CD4-positive, alpha-beta T cell treated with Interleukin-15 for 1 hour (primary cell): ENCODE measurements around the gene NAGLU.

Source experiments
- DNase-seq: peaks from one replicate; pipeline ENCODE4 v3.0.0-alpha.2; 2020

Gene NAGLU

GRCh38 chr17:42565523-42566214, 29.6 kb downstream of the NAGLU start:
- no peak for DNase-seq

GRCh38 chr17:42566215-42566882, 30.3 kb downstream of the NAGLU start:
- no peak for DNase-seq

GRCh38 chr17:42566883-42567573, 31.0 kb downstream of the NAGLU start, which contains the start of gene MLX:
MLX (plus strand) TSS chr17:42567100; CDS start chr17:42567125, 25 bp downstream.
- DNase-seq = peak; percentile 92

GRCh38 chr17:42568341-42569111, 32.5 kb downstream of the NAGLU start:
- no peak for DNase-seq

GRCh38 chr17:42571435-42572225, 35.6 kb downstream of the NAGLU start:
- DNase-seq = no peak

GRCh38 chr17:42573095-42573494, 37.1 kb downstream of the NAGLU start:
- DNase-seq = no peak

- DNase-seq = no peak
Observed at GRCh38 chr17:42574463-42574862, 38.4 kb downstream of the NAGLU start.

GRCh38 chr17:42577140-42577531, 41.1 kb downstream of the NAGLU start:
- no peak for DNase-seq

- peak; percentile 92 for DNase-seq
Observed at GRCh38 chr17:42577532-42578281, 41.7 kb downstream of the NAGLU start, which contains the start of gene PSMC3IP. PSMC3IP (minus strand) TSS chr17:42577729; CDS start chr17:42577686, 43 bp downstream.

- peak; percentile 66 for DNase-seq
Observed at GRCh38 chr17:42578282-42578869, 42.3 kb downstream of the NAGLU start.

- DNase-seq = no peak
Observed at GRCh38 chr17:42579794-42580551, 43.9 kb downstream of the NAGLU start.

GRCh38 chr17:42581744-42582270, 45.8 kb downstream of the NAGLU start:
- DNase-seq = no peak

GRCh38 chr17:42584880-42585279, 48.8 kb downstream of the NAGLU start:
- DNase-seq = no peak

GRCh38 chr17:42585353-42585752, 49.3 kb downstream of the NAGLU start:
- DNase-seq = no peak

- DNase-seq = no peak
Observed at GRCh38 chr17:42586514-42587230, 50.6 kb downstream of the NAGLU start.

- DNase-seq = no peak
Observed at GRCh38 chr17:42590886-42591285, 54.8 kb downstream of the NAGLU start.

- DNase-seq = no peak
Observed at GRCh38 chr17:42591411-42591810, 55.4 kb downstream of the NAGLU start.
